Choroid plexus epithelial cell (primary cell): ENCODE data around the gene RBM4B.

Source experiments
- DNase-seq: peaks from one replicate; pipeline ENCODE4 v3.0.0-alpha.2; 2010; ENCODE audit warnings: low read depth
- H3K4me3 ChIP-seq: 2 replicates; pipeline ENCODE4 v1.5.1; 2011; ENCODE audit warnings: low read depth, mild to moderate bottlenecking, control low read depth, low read length, moderate library complexity
- TF ChIP-seq, protein P1 (sequence below): conservative IDR thresholded peaks from 2 replicates; pipeline ENCODE4 v1.5.1; 2011; ENCODE audit warnings: low read depth, mild to moderate bottlenecking, control low read depth, inconsistent platforms, low read length, moderate library complexity

RBM4B gene

DNA sequence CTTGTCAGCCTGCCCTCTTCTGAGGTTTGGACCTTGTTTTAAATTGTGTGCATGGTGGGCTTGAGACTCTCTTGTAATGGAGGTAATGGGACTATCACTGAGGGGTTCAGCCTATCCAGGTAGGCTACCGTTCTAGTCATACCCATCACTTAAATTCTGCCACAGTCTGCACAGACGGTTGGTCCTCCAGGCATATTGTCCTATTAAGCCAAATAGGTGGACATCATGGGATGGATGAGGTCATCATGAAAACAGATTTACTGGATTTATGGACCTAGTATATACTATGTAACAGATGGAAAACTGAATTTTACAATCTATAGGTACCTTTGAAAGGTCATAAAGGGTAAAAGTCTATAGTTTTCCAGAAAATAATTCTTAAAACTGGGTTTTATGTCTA is 48.3 kb downstream of the RBM4B start:
- DNase-seq, result no peak
- TF ChIP-seq, protein P1, sequence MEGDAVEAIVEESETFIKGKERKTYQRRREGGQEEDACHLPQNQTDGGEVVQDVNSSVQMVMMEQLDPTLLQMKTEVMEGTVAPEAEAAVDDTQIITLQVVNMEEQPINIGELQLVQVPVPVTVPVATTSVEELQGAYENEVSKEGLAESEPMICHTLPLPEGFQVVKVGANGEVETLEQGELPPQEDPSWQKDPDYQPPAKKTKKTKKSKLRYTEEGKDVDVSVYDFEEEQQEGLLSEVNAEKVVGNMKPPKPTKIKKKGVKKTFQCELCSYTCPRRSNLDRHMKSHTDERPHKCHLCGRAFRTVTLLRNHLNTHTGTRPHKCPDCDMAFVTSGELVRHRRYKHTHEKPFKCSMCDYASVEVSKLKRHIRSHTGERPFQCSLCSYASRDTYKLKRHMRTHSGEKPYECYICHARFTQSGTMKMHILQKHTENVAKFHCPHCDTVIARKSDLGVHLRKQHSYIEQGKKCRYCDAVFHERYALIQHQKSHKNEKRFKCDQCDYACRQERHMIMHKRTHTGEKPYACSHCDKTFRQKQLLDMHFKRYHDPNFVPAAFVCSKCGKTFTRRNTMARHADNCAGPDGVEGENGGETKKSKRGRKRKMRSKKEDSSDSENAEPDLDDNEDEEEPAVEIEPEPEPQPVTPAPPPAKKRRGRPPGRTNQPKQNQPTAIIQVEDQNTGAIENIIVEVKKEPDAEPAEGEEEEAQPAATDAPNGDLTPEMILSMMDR, result no peak
- H3K4me3 ChIP-seq, result no peak overlapping the region

DNA sequence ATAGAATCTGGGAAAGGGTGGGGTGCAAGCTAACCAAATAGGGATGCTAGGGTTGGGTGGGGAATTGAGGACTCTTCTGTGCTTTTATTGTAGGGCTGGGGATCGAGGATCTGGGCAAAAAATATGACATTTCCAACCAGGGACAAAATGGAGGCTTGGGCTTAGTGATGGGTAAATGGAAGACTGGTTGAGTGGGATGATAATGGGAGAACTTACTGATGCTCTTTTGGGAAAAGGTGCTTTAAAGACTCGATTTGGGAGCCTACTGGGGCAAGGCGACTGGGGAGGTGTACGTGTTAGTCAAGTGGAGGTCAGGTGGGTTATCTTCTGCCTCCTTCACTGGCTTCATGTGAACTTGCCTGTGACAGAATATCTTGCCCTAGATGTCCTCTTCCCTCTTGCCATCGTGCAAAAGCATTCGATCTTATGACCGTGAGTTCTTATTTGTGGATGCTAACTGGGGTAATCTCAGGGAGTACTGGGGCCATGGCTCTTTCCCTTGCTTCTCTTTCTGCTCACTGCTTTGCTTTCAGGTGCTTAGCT is 49.6 kb downstream of the RBM4B start:
- TF ChIP-seq, protein P1, result no peak
- no peak for DNase-seq
- no peak overlapping the region for H3K4me3 ChIP-seq

DNA sequence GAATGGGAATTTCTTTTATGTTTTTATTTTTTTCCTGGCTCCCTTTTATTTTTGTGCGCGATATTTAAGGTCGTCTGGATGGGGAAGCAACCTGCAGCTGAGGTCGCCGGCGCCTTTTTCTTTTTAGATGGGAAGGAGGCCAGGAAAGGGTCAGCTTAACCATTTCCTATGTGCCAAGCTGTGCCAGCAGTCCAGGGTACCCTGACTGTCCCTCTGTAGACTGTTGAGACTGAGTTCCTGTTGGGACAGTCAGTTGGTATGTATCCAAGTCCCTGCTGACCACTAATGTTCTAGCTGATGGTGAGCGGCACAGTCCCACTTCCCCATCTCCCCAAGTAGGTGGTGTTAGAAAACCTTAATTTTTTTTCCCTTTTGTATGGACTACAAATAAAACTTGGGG is 50.8 kb downstream of the RBM4B start:
- H3K4me3 ChIP-seq, result no peak overlapping the region
- no peak for DNase-seq
- TF ChIP-seq, protein P1, result no peak

DNA sequence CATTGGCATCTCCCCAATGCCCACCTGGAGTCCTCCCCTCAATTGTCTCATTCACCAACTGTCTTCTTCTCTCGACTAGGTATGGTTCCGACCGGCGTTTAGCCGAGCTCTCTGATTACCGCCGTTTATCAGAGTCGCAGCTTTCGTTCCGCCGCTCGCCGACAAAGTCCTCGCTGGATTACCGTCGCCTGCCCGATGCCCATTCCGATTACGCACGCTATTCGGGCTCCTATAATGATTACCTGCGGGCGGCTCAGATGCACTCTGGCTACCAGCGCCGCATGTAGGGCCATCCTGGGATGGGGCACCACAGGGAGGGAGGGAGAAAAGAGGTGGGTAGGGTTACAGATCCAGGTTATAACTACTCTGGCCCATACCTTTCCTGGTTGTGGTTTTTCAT is 51.3 kb downstream of the RBM4B start:
- no peak overlapping the region for H3K4me3 ChIP-seq
- no peak for DNase-seq
- TF ChIP-seq, protein P1, result no peak

DNA sequence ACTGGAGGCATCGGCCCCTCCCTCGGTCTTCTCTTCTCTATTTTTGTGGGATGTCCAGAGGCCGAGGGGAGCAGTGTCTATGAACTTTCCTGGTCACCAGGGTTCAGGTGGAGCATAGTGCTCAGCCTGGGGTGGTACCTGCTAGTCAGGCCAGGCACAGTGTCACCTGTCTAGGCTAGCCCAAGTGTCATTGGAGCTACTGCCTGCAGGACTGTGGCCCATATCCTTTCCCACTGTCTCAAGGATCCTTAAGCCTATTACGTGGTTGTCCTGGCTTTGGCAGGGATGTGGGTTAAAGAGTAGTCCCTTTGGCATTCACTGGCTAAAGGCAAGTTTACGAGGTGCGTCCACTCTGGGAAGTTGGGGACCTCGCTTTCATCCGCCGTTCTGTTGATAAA is 51.9 kb downstream of the RBM4B start:
- H3K4me3 ChIP-seq, result no peak overlapping the region
- TF ChIP-seq, protein P1, result no peak
- no peak for DNase-seq

DNA sequence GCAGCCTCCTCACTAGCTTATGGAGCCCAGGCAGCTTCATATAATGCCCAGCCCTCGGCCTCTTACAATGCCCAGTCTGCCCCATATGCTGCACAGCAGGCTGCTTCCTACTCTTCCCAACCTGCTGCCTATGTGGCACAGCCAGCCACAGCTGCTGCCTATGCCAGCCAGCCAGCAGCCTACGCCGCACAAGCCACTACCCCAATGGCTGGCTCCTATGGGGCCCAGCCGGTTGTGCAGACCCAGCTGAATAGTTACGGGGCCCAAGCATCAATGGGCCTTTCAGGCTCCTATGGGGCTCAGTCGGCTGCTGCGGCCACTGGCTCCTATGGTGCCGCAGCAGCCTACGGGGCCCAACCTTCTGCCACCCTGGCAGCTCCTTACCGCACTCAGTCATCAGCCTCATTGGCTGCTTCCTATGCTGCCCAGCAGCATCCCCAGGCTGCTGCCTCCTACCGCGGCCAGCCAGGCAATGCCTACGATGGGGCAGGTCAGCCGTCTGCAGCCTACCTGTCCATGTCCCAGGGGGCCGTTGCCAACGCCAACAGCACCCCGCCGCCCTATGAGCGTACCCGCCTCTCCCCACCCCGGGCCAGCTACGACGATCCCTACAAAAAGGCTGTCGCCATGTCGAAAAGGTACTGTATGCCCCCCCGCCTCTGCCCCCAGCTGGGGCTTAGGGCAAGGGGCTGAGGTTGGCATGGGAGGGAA is 52.5 kb downstream of the RBM4B start:
- no peak overlapping the region for H3K4me3 ChIP-seq
- no peak for DNase-seq
- TF ChIP-seq, protein P1, result no peak

DNA sequence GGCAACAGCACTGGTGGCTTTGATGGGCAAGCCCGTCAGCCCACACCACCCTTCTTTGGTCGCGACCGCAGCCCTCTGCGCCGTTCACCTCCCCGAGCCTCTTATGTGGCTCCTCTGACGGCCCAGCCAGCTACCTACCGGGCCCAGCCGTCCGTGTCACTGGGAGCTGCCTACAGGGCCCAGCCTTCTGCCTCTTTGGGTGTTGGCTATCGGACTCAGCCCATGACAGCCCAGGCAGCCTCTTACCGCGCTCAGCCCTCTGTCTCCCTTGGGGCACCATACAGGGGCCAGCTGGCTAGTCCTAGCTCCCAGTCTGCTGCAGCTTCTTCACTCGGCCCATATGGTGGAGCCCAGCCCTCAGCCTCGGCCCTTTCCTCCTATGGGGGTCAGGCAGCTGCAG is 53.2 kb downstream of the RBM4B start:
- no peak for DNase-seq
- TF ChIP-seq, protein P1, result no peak
- H3K4me3 ChIP-seq, result no peak overlapping the region
